ENCODE measurements around the gene TMEM26.
A peak's percentile ranks its signal among the peaks of the same experiment; 100 is the strongest.
"Not testable (repeated sequence)": the region's sequence is repeated elsewhere in the genome, so short reads cannot be mapped to it uniquely, and the experiment has no call there.

The TMEM26 gene

GRCh38 chr10:61399406-61399805 is 53.8 kb downstream of the TMEM26 start:
- DNase-seq (ENCODE audit: low spot score) = no peak

GRCh38 chr10:61398366-61399129 is 54.6 kb downstream of the TMEM26 start:
- no peak for DNase-seq (ENCODE audit: low spot score)

- peak; percentile 61 for DNase-seq (ENCODE audit: low spot score)
These were observed 55.8 kb downstream of the TMEM26 start for GRCh38 chr10:61397175-61397986.

GRCh38 chr10:61391281-61391680 is 61.9 kb downstream of the TMEM26 start:
- DNase-seq (ENCODE audit: low spot score) = no peak

GRCh38 chr10:61390851-61391250 is 62.3 kb downstream of the TMEM26 start:
- no peak for DNase-seq (ENCODE audit: low spot score)

- DNase-seq (ENCODE audit: low spot score) = no peak
These were observed 63.3 kb downstream of the TMEM26 start for GRCh38 chr10:61389887-61390286.

- DNase-seq (ENCODE audit: low spot score) = not testable (repeated sequence)
These were observed 64.2 kb downstream of the TMEM26 start for GRCh38 chr10:61388986-61389385.

GRCh38 chr10:61385231-61386001 is 67.8 kb downstream of the TMEM26 start:
- DNase-seq (ENCODE audit: low spot score) = no peak

- not testable (repeated sequence) for DNase-seq (ENCODE audit: low spot score)
These were observed 72.0 kb downstream of the TMEM26 start for GRCh38 chr10:61381153-61381552.

- no peak for DNase-seq (ENCODE audit: low spot score)
These were observed 74.3 kb downstream of the TMEM26 start for GRCh38 chr10:61378865-61379264.

GRCh38 chr10:61376908-61377368 is 76.2 kb downstream of the TMEM26 start:
- DNase-seq (ENCODE audit: low spot score) = no peak

- DNase-seq (ENCODE audit: low spot score) = no peak
These were observed 76.8 kb downstream of the TMEM26 start for GRCh38 chr10:61376377-61376776.

- DNase-seq (ENCODE audit: low spot score) = no peak
These were observed 86.8 kb downstream of the TMEM26 start for GRCh38 chr10:61366365-61366764.

- DNase-seq (ENCODE audit: low spot score) = no peak
These were observed 88.6 kb downstream of the TMEM26 start for GRCh38 chr10:61364619-61365018.

GRCh38 chr10:61363006-61363405 is 90.2 kb downstream of the TMEM26 start:
- DNase-seq (ENCODE audit: low spot score) = no peak

GRCh38 chr10:61359452-61359851 is 93.7 kb downstream of the TMEM26 start:
- DNase-seq (ENCODE audit: low spot score) = no peak

GRCh38 chr10:61357687-61358086 is 95.5 kb downstream of the TMEM26 start:
- DNase-seq (ENCODE audit: low spot score) = no peak
